HG02798 (cell line): ENCODE measurements around the gene KIAA1191.

Source experiments
- ATAC-seq: cut with Tn5 transposase; IDR thresholded peaks from one replicate; pipeline ENCODE4 v1.9.1; 2021; ENCODE audit warnings: mild to moderate bottlenecking; ENCODE audit not compliant: unreplicated experiment, poor library complexity

KIAA1191 gene

DNA sequence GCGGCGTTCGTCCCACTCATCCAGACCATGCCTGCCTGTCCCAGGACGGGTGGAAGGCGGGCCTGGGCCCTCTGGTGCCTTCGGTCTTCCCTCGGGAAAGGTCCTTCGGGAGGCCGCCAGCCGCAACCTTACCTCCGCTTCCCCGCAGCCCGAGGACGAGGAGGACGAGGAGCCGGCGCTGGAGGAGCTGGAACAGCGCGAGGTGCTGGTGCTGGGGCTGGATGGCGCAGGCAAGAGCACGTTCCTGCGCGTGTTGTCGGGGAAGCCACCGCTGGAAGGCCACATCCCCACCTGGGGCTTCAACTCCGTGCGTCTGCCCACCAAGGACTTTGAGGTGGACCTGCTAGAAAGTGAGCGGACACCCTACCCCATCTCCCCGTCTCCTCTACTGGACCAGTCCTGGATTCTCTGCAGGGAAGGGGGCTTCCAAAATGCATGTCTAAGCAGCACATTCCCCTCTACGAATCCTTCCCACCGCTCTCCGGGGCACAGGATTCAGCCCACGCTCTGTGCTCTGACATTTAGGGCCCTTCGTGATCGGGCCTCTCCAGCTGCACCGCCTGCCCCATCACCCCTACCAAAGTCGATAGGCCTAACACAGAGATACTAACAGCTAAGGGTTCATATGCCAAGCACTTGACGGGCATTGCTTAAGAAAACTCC lies 4.8 kb upstream of the KIAA1191 start:
- no peak for ATAC-seq

DNA sequence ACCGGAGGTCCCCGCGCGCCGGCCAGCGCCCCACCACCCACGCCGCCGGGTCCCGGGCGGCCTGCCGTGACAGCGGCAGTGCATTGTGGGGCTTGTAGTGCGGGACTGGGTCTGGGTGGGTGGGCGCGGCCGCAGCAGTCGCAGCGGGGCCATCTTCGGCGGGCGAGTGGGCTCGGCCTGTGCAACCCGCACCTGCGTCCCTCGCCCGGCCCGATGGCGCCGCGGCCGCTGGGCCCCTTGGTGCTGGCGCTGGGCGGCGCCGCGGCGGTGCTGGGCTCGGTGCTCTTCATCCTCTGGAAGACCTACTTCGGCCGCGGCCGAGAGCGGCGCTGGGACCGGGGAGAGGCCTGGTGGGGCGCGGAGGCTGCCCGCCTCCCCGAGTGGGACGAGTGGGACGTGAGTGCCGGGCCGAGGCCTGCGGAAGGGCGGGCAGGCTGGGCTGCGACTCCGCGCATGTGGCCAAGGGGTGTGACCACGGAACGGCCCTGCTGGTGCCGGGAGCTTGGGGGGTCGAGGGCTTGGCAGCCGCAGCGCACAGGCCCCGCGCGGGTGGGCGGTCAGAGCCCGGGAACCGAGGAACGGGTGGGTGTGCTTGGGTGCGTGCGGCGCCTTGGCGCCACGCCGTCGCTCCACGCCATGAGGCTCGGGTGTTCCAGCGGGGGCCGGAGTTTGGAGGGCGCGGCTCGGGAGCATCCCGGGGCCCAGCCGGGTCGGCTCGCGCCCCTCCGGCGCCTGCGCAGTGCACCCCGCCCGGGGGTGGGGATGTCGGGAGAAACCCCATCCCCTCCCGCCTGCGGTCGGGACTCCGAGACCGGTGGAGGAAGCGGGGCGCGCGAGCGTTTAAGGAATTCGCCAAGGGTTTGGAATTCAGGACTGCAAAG lies 4.0 kb upstream of the KIAA1191 start, which contains the start of gene ARL10:
ARL10 (plus strand) TSS at position 137 of the 881 bp plus-strand sequence; CDS start at position 214, 77 bp downstream.
- peak; percentile 43 for ATAC-seq

DNA sequence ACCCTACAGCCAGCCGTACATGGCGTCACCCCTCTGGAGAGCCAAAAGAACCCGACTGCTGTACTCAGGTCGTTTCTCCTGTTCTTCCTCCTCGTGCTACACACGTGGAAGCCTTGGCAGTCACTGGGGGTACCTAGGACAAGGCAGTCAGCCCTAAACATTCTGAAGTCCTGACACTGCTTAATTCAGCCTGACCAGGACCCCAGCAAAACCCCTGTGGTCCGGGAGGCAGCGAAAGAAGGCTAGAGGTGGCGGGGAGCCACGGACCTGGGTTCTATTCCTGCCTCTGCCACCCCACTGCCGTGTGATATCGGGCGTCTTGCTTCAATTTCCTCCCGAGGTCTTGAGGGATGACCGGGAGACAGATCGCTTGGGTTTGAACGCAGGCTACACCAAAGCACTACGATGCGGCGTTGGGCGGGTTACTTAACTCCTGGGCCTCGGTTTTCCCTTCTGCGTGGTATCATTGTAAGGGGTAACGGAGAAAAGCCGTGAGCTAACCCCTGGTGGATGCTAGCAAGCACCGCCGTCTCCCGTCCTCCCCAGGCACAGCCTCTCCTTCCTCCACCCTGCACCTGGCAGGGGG lies 3.3 kb upstream of the KIAA1191 start:
- ATAC-seq = no peak

- ATAC-seq = peak; percentile 5
Measured at GRCh38 chr5:176362233-176362490, 598 bp upstream of the KIAA1191 start.

- ATAC-seq = peak; percentile 13
Measured at GRCh38 chr5:176360894-176361436, 599 bp downstream of the KIAA1191 start.

GRCh38 chr5:176359658-176360057 lies 1.9 kb downstream of the KIAA1191 start:
- ATAC-seq = no peak

GRCh38 chr5:176356179-176356566 lies 5.4 kb downstream of the KIAA1191 start:
- no peak for ATAC-seq

GRCh38 chr5:176355400-176356178 lies 6.0 kb downstream of the KIAA1191 start:
- ATAC-seq = no peak

DNA sequence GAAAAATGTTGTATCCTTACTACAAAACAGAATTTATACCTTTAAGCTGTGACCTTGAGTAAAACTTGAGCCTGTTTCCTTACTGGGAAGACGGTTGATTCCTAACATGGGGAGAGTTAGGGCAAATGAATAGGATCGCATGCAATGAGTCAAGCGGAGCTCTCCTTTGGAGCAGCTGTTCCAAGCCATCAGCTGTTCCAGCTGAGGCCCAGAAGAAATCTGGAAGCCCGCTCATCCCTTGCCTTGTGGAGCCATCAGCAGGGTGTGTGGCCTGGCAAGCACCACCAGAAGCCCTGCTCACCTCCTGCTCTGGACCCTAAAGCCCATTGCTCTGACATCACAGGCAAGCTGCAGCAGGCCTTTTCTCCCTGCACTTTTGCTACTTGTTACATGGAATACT lies 8.0 kb downstream of the KIAA1191 start:
- ATAC-seq = no peak

DNA sequence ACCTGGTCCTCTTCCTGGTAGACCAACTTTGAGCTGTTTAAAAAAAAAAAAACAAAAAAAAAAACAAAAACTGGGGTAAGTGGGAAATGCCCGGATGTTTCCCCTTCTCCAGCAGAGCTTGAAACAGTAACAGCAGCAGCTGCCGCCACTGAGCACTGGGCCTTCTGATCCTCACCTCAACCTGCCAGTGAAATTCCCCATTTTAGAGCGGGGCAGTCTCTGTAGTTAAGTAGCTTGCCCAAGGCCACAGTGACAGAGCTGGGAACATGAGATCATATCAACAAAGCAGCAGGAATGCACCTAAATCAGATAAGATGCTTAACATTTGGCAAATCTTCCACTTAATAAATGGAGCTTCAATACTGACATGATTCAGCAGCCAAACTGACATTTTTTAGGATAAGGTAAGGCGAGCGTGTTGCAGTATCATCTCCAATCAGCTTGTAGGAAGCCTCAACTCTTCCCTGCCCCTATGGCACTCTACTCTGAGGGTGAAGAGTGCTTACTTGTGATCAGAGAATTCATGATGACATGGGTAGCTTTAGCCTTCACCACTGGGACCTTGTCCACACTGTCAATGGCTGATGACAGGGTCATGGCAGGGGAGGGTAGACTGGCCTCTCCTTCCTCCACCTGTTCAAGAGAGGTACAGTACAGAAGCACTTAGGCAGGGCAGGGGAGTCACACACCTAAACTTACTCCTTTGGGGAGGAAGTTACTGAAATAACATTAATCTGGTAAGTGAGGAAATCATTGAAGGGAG lies 9.3 kb downstream of the KIAA1191 start:
- ATAC-seq = no peak

DNA sequence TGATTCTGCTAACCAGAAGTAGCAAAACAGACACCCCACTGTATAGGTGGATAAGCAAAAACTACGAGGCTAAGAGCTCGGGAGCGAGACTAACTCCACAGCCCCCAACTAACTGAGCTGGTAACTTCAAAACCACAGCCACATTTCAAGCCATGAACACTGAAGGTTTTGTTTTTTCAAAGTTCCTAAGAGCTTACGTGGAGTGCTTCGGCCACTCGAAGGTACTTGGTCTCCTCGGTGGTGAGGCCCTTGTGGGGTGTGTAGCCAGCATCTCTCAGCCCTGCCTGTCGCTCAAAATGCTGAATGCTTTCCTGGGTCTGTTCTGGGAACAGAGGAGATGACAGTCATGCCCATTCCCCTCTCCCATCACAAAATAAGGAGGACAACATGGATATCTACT lies 11.1 kb downstream of the KIAA1191 start:
- ATAC-seq = no peak

- no peak for ATAC-seq
Measured at GRCh38 chr5:176342766-176343458, 18.7 kb downstream of the KIAA1191 start.

- ATAC-seq = no peak
Measured at GRCh38 chr5:176342158-176342483, 19.4 kb downstream of the KIAA1191 start.

GRCh38 chr5:176341325-176342157 lies 20.0 kb downstream of the KIAA1191 start:
- ATAC-seq = no peak

DNA sequence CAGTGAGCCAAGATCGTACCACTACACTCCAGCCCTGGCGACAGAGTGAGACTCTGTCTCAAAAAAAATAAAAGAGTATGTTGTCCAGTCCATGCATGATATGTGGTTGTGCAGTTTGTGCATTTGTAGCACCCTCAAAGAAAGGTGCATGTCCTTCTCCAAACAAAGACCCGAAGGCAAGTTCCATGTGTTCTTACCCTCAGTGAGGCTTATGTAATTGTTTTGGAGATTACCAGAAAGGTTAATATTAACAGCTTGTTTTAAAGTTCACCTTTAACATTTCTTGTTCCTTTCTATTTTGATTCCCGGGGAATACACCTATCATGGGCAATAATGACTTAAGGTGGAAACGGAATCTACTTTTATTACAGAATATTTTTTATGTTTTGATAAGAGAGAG lies 22.3 kb downstream of the KIAA1191 start:
- ATAC-seq = no peak

DNA sequence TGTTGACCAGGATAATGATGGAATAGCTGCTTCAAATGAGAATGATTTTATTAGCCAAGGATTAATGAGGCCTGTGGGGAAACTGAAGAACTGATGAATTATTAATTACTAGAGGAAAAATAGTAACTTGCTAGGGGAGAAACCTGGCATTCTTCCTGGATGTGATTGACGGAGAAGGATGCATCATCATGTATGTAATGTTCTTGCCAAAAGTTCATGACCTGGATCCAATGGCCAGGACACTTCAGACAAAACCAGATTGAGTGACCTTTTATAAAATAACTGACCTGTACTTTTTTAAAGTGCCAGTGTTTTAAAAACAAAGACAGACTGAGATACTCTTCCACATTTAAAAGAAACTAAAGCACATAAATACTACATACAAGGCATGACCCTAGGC lies 23.7 kb downstream of the KIAA1191 start:
- ATAC-seq = no peak

DNA sequence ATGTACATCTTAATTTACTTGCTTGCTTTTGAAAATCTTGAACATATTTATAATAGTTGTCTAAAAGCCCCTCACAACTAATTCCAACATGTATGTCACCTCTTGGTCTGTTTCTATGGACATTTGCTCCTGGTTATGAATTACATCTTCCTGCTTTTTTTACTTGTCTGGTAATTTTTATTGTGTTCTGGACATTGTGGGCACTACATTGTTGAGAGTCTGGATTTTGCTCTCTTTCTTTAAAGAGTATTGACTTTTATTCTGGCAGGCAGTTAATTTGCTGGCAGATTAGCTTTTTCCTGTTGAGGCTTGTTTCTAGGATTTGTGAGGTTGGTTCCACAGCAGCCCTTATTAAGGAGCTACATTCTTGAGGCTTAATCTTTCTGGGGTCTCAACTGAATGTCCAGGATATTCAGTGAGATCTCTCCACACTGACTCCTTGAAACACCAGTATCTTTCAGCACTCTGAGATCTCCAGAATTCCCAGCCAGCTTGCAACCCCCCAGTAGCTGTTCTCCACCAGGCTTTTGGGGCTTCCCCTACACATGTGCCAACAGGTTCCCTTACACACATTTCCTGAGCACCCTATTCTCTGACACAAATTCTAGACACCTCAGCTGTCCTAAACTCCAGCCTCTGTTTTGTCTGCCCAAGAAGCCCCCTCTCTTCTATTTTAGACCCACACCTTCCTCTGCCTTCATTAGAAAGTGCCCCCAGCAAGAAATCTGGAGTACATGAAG lies 27.4 kb downstream of the KIAA1191 start:
- ATAC-seq = no peak

- no peak for ATAC-seq
Measured at GRCh38 chr5:176320577-176320976, 41.0 kb downstream of the KIAA1191 start.
